ENCODE data around the gene KIF26B. TPM values are rescaled to one million over a fixed set of nuclear protein-coding genes. Genes with fewer than 3 reads are reported as not detected.
A peak's percentile ranks its signal among the peaks of the same experiment; 100 is the strongest.

Gene KIF26B
- total RNA-seq, 1 experiment from 2014 or later, result 1.2 TPM

GRCh38 chr1:245754463-245754961 is 599.7 kb downstream of the KIF26B start:
- CTCF ChIA-PET, result interaction anchor here (1.0 to 1.2 kb wide), 2 partner anchors 31 to 84 kb away, joined by 3 read pairs; no protein-coding TSS in a partner anchor
- H3K27me3 Mint-ChIP-seq (ENCODE audit: low read depth), result no peaks in the 10 kb centered on the region
- ATAC-seq, result peak; percentile 86

More at GRCh38 chr1:245754463-245754961, 599.7 kb downstream of the KIF26B start:
- Mint-ChIP-seq H3K27ac (no peak overlapping the region), H3K4me3 (no peak overlapping the region), H3K4me1 (peaks cover 32% of the 10 kb centered on the region), H3K36me3 (peaks cover 7% of the 10 kb centered on the region), H3K9me3 (peaks cover 24% of the 10 kb centered on the region)
- TF ChIP-seq CTCF (IDR thresholded peaks at IDR 0.05), result no peak
- no peak for TF ChIP-seq ZNF671 (CRISPR knock-in tag; IDR thresholded peaks at IDR 0.05)
- no peak for TF ChIP-seq E2F5 (CRISPR knock-in tag; IDR thresholded peaks at IDR 0.05)
- no peak for TF ChIP-seq IRF1 (CRISPR knock-in tag; IDR thresholded peaks at IDR 0.05)
- no peak for TF ChIP-seq ZNF425 (CRISPR knock-in tag; conservative IDR thresholded peaks at IDR 0.05)
- TF ChIP-seq FOXJ3 (CRISPR knock-in tag; IDR thresholded peaks at IDR 0.05; ENCODE audit: borderline replicate concordance), result no peak
- TF ChIP-seq MXD4 (CRISPR knock-in tag; IDR thresholded peaks at IDR 0.05; ENCODE audit: borderline replicate concordance), result no peak
- no peak for TF ChIP-seq HMGA2 (CRISPR knock-in tag; IDR thresholded peaks at IDR 0.05)
- TF ChIP-seq NR1H2 (CRISPR knock-in tag; IDR thresholded peaks at IDR 0.05), result no peak
- TF ChIP-seq MLX (CRISPR knock-in tag; IDR thresholded peaks at IDR 0.05), result no peak
- no peak for TF ChIP-seq RELA (CRISPR knock-in tag; IDR thresholded peaks at IDR 0.05; ENCODE audit: borderline replicate concordance)
- no peak for TF ChIP-seq ESRRA (CRISPR knock-in tag; IDR thresholded peaks at IDR 0.05; ENCODE audit: borderline replicate concordance)
- TF ChIP-seq ATF6 (CRISPR knock-in tag; IDR thresholded peaks at IDR 0.05), result no peak
- POLR2A ChIA-PET, result interaction anchor here (0.5 to 0.6 kb wide), 2 partner anchors 52 to 989 kb away, joined by 3 read pairs; no protein-coding TSS in a partner anchor
- DNase-seq (ENCODE audit: low spot score), result no peak
